T-helper 17 cell (primary cell): Measurements from ENCODE around the gene AGPAT3. TPM values are rescaled to one million over a fixed set of nuclear protein-coding genes. Genes with fewer than 3 reads are reported as not detected.

ENCODE experiments used
- ATAC-seq: fragments of 150-1000 bp; cut with Tn5 transposase; 2 replicates; pipeline ENCODE4 v1.10.0; 2021; ENCODE audit warnings: mild to moderate bottlenecking, moderate library complexity
- DNase-seq, 3 donors: peaks; one replicate each; pipeline versions ENCODE4 v3.0.0 to v3.0.0-alpha.2; 2020 to 2021
- H3K9me3 ChIP-seq: one replicate; pipeline ENCODE4 v1.7.0; 2013; ENCODE audit warnings: low read length, mild to moderate bottlenecking; ENCODE audit not compliant: control insufficient read depth, poor library complexity, severe bottlenecking
- H3K27ac Mint-ChIP-seq: one replicate; pipeline ENCODE4 v1.8.0; 2022; ENCODE audit warnings: mild to moderate bottlenecking, moderate library complexity, mixed read lengths
- H3K27me3 Mint-ChIP-seq: one replicate; pipeline ENCODE4 v1.8.0; 2022; ENCODE audit warnings: mixed read lengths
- H3K36me3 Mint-ChIP-seq: one replicate; pipeline ENCODE4 v1.8.0; 2022; ENCODE audit warnings: low read depth, mixed read lengths
- H3K4me1 Mint-ChIP-seq: one replicate; pipeline ENCODE4 v1.8.0; 2022; ENCODE audit warnings: mild to moderate bottlenecking, mixed read lengths
- H3K4me3 Mint-ChIP-seq: one replicate; pipeline ENCODE4 v1.8.0; 2022; ENCODE audit warnings: mild to moderate bottlenecking, moderate library complexity, mixed read lengths
- total RNA-seq, 4 donors: library from RNA in 2 of 4; stranded (reverse) in 2 of 4; gene quantifications; one replicate each; pipeline ENCODE4 v1.2.3 and lab custom pipeline; 2022 to 2026

AGPAT3 gene
- total RNA-seq, 2 donors from 2014 or later, result 64.1 to 67.3 TPM

DNA sequence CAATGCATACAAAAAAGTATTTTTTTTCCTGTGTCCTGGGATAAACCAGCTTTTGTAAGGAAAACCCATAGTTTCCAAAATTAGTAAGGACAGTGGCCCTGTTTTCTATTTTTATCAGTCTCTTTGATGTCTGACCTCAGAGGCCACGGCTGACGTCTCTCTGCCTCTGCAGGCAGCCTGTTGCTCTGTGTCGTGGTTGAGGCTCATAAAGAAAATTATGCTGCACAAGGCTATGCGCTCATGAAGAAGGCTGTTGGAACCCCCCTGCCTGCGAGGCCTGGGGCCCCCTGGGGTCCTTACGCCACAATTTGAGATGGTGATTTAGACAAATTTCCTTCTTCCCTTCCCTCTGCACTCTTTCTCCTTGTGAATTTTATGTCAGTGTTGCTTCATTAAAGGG, 48.9 kb downstream of the AGPAT3 start:
- no peak for DNase-seq
- Mint-ChIP-seq H3K27ac (no peak overlapping the region), H3K4me1 (peaks cover 33% of the 10 kb centered on the region)

GRCh38 chr21:43916076-43916475, 51.1 kb downstream of the AGPAT3 start:
- Mint-ChIP-seq H3K27me3 (no peaks in the 10 kb centered on the region), H3K4me1 (peaks cover 45% of the 10 kb centered on the region), H3K27ac (peak overlapping the region; percentile 94), H3K36me3 (peaks cover 3% of the 10 kb centered on the region), H3K4me3 (peak overlapping the region; percentile 95)
- no peak for DNase-seq
- no peaks in the 10 kb centered on the region for H3K9me3 ChIP-seq
- no peak for ATAC-seq

More for the DNA sequence above, 48.9 kb downstream of the AGPAT3 start:
- Mint-ChIP-seq H3K36me3 (peaks cover 3% of the 10 kb centered on the region), H3K4me3 (no peak overlapping the region), H3K27me3 (no peaks in the 10 kb centered on the region)
- no peaks in the 10 kb centered on the region for H3K9me3 ChIP-seq
- no peak for ATAC-seq

- DNase-seq (peak; percentile 42 to 53 (median 52)), ATAC-seq (peak; percentile 90)
- peak overlapping the region; percentile 94 for H3K27ac Mint-ChIP-seq
- H3K4me1 Mint-ChIP-seq, result peaks cover 52% of the 10 kb centered on the region
- H3K36me3 Mint-ChIP-seq, result peaks cover 3% of the 10 kb centered on the region
- H3K27me3 Mint-ChIP-seq, result no peaks in the 10 kb centered on the region
- H3K9me3 ChIP-seq, result no peaks in the 10 kb centered on the region
- peak overlapping the region; percentile 95 for H3K4me3 Mint-ChIP-seq
These were observed 51.9 kb downstream of the AGPAT3 start for GRCh38 chr21:43916691-43917514.

DNA sequence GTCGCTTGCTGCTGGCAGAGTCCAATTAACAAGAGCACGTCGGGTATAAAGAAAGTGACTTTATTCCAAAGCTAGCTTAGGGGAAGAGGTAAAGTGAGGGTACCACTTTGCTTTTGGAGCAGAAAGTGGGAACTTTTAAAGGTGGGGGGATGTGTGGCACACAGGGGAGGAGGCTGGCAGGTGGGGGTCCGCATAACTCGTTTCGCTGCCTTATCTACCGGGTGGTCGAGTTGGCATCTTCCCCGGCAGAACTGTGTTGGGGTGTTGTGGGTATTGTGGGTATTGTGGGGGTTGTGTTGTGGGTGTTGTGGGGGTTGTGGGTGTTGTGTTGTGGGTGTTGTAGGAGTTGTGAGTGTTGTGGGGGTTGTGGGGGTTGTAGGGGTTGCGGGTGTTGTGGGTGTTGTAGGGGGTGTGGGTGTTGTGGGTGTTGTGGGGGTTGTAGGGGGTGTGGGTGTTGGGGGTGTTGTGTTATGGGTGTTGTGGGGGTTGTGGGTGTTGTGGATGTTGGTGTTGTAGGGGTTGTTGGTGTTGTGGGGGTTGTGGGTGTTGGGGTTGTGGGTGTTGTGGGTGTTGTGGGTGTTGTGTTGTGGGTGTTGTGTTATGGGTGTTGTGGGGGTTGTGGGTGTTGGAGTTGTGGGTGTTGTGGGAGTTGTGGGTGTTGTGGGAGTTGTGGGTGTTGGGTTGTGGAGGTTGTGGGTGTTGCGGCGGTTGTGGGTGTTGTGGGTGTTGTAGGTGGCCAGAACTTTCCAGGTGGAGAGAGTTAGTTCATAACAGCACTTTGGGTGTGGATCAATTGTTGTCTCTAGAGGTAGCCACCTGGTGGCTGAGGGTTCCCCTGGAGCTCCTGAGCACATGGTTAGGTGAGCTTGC, 52.7 kb downstream of the AGPAT3 start:
- Mint-ChIP-seq H3K4me3 (peak overlapping the region; percentile 95), H3K36me3 (peaks cover 3% of the 10 kb centered on the region), H3K27me3 (no peaks in the 10 kb centered on the region), H3K27ac (peak overlapping the region; percentile 94), H3K4me1 (peaks cover 55% of the 10 kb centered on the region)
- ATAC-seq (no peak), DNase-seq (no peak)
- H3K9me3 ChIP-seq, result no peaks in the 10 kb centered on the region

DNA sequence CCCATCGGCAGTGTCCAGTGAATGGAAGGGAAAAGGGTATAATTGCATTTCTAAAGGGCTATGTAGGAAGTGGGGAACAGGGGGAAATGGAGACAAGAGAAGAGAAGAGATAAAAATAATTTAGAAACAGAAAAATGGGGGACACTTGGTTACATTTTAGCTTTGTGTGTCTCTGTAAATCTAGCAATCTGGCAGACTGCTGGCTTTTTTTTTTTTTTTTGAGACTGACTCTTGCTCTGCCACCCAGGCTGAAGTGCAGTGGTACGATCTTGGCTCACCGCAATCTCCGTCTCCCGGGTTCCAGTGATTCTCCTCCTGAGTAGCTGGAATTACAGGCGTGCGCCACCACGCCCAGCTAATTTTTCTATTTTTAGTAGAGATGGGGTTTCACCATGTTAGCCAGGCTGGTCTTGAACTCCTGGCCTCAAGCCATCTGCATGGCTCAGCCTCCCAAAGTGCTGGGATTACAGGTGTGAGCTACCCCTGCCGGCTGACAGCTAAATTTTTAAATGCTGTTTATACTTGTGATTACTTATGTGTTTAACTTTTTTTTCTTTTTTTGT, 53.4 kb downstream of the AGPAT3 start:
- peaks cover 55% of the 10 kb centered on the region for H3K4me1 Mint-ChIP-seq

DNA sequence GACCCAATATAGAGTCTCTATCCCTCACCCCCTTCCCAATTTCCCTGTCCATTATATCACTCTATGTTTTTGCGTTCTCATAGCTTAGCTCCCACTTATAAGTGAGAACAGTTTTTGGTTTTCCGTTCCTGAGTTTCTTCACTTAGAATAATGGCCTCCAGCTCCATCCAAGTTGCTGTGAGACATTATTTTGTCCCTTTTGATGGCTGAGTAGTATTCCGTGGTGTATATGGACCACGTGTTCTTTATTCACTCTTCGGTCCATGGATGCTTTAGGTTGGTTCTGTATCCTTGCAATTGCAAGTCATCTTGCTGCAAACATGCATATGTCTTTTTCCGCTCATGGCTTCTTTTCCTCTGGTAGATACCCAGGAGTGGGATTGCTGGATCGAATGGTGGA, 54.3 kb downstream of the AGPAT3 start:
- H3K9me3 ChIP-seq, result no peaks in the 10 kb centered on the region
- Mint-ChIP-seq H3K27ac (no peak overlapping the region), H3K27me3 (no peaks in the 10 kb centered on the region), H3K36me3 (peaks cover 3% of the 10 kb centered on the region), H3K4me3 (no peak overlapping the region), H3K4me1 (peaks cover 56% of the 10 kb centered on the region)
- no peak for ATAC-seq
- no peak for DNase-seq

More for the DNA sequence above, 53.4 kb downstream of the AGPAT3 start:
- Mint-ChIP-seq H3K4me3 (peak overlapping the region; percentile 95), H3K27me3 (no peaks in the 10 kb centered on the region), H3K36me3 (peaks cover 3% of the 10 kb centered on the region), H3K27ac (peak overlapping the region; percentile 94)
- H3K9me3 ChIP-seq, result no peaks in the 10 kb centered on the region
- DNase-seq, result no peak
- ATAC-seq, result no peak

GRCh38 chr21:43919871-43920801, 55.1 kb downstream of the AGPAT3 start:
- Mint-ChIP-seq H3K4me3 (peak overlapping the region; percentile 45), H3K36me3 (peaks cover 3% of the 10 kb centered on the region), H3K27ac (peak overlapping the region; percentile 90), H3K27me3 (no peaks in the 10 kb centered on the region), H3K4me1 (peaks cover 54% of the 10 kb centered on the region)
- no peaks in the 10 kb centered on the region for H3K9me3 ChIP-seq
- DNase-seq (no peak), ATAC-seq (no peak)

- Mint-ChIP-seq H3K27me3 (no peaks in the 10 kb centered on the region), H3K4me1 (peaks cover 47% of the 10 kb centered on the region), H3K36me3 (peaks cover 2% of the 10 kb centered on the region), H3K4me3 (peak overlapping the region; percentile 65), H3K27ac (peak overlapping the region; percentile 90)
- DNase-seq (no peak), ATAC-seq (peak; percentile 49)
- H3K9me3 ChIP-seq, result no peaks in the 10 kb centered on the region
These were observed 56.6 kb downstream of the AGPAT3 start for GRCh38 chr21:43921571-43921978.

DNA sequence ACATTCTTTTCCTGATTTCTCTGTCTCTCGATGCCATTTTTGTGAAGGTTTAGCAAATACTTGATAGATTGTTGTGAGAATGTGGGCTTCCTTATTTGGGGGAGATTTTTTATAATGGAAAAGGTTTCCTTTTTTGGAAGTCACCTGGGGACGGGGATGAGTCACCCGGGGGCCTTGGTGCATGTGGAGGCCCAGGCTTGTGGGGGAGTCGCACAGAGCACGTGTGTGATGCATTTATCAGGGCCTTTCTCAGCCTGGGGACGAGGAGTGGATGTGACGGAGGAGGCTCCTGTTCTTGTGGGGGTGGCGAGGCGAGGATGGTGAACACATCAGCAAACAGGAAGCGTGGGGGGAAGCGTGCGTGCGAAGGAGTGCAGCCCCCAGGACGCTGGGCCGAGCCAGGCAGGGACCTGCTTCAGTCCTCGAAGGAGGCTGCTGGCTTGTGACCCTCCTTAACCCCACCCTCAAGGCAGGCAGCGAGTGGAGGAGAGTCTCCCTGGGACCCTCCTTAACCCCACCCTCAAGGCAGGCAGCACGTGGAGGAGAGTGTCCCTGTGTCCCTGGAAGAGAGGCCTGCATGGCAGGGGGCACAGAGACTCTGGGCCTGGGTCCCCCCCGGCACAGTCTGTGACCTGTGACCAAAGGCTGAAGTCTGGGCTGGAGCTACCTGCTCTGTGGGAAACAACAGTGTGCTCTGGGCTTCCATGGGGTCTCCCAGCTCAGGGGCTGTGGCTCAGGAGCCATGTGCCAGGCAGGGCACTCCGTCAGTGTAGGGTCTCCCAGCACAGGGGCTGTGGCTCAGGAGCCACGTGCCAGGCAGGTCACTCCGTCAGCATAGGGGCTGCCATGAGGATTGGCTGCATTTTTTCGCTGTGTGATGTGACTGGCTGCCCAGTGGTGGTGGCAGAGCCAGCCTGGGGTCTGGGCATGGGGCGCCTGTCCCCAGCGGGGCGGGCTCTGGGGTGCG, 57.2 kb downstream of the AGPAT3 start:
- peak overlapping the region; percentile 65 for H3K4me3 Mint-ChIP-seq
- peaks cover 43% of the 10 kb centered on the region for H3K4me1 Mint-ChIP-seq
- no peaks in the 10 kb centered on the region for H3K9me3 ChIP-seq
- H3K36me3 Mint-ChIP-seq, result no peaks in the 10 kb centered on the region
- DNase-seq, result no peak
- peak overlapping the region; percentile 90 for H3K27ac Mint-ChIP-seq
- peak; percentile 41 for ATAC-seq
- no peaks in the 10 kb centered on the region for H3K27me3 Mint-ChIP-seq

DNA sequence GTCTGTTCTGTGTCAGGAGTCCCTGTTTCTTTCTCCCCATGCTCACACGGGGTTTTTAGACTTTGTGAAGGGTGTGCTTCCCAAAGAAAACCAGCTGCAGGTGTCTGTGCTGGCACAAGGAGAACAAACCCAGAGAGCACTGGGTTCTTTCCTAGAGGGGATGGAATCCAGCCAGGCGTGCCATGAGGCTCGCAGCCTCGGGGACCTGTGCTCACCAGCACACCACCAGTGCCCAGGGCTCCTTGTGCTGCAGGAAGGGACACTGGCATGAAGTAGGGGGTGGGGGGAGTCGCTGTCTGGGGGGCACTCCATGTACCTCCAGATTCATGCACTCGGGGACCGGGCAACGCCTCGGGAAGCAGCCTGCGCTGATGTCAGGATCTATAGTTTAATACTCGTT, 57.9 kb downstream of the AGPAT3 start:
- H3K36me3 Mint-ChIP-seq, result no peaks in the 10 kb centered on the region
- ATAC-seq (no peak), DNase-seq (no peak)
- H3K4me1 Mint-ChIP-seq, result peaks cover 40% of the 10 kb centered on the region
- no peaks in the 10 kb centered on the region for H3K9me3 ChIP-seq
- no peak overlapping the region for H3K4me3 Mint-ChIP-seq
- H3K27ac Mint-ChIP-seq, result peak overlapping the region; percentile 74
- H3K27me3 Mint-ChIP-seq, result no peaks in the 10 kb centered on the region

- Mint-ChIP-seq H3K27ac (peak overlapping the region; percentile 74), H3K4me3 (no peak overlapping the region)
- no peak for ATAC-seq
These were observed 58.4 kb downstream of the AGPAT3 start for GRCh38 chr21:43923391-43923790.

More at GRCh38 chr21:43923391-43923790, 58.4 kb downstream of the AGPAT3 start:
- Mint-ChIP-seq H3K27me3 (no peaks in the 10 kb centered on the region), H3K36me3 (no peaks in the 10 kb centered on the region), H3K4me1 (peaks cover 36% of the 10 kb centered on the region)
- no peak for DNase-seq
- no peaks in the 10 kb centered on the region for H3K9me3 ChIP-seq
